ENCODE measurements around the gene NUP93.

DNA sequence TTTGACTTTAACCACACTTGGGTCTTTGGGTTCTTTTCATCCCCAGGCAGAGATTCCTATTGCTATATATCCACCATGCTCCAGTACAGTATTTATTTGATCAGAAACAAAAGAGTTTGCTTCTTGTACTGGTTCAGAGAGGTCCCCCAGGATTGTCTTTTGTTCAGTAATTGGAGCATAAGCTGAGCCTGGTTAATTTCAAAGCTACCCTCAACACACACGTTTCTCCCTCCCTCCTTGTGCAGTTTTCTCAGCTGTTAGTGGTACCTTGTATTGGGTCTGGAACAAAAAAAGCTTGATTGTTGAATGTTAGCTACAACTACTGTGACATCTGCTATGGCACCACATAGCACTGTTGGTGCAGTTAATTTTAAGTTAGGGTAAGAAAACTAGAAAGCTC lies 50.0 kb downstream of the NUP93 start:
- no peak for TF ChIP-seq ZNF274 (IDR thresholded peaks at IDR 0.05; ENCODE audit: low read depth, low read length)
- TF ChIP-seq SUZ12 (IDR thresholded peaks at IDR 0.05; ENCODE audit: extremely low read depth, insufficient read depth, insufficient read length), result no peak
